Neural crest cell (in vitro differentiated cells): ENCODE results near the gene OR52N4. TPM values are rescaled to one million over a fixed set of nuclear protein-coding genes. Genes with fewer than 3 reads are reported as not detected.
"Not testable (repeated sequence)": the region's sequence is repeated elsewhere in the genome, so short reads cannot be mapped to it uniquely, and the experiment has no call there.

Experiments
- DNase-seq: peaks from one replicate; pipeline ENCODE4 v3.0.0; 2021; ENCODE audit warnings: low read depth, mixed read lengths, low spot score
- H3K27ac Mint-ChIP-seq: one replicate; pipeline ENCODE4 v1.8.0; 2021; ENCODE audit warnings: mild to moderate bottlenecking, mixed read lengths; ENCODE audit not compliant: unreplicated experiment
- H3K27me3 Mint-ChIP-seq: 2 replicates; pipeline ENCODE4 v1.8.0; 2021; ENCODE audit warnings: low read depth, mild to moderate bottlenecking, mixed read lengths
- H3K36me3 Mint-ChIP-seq: 2 replicates; pipeline ENCODE4 v1.8.0; 2021; ENCODE audit warnings: low read depth, mild to moderate bottlenecking, mixed read lengths
- H3K4me1 Mint-ChIP-seq: 2 replicates; pipeline ENCODE4 v1.8.0; 2021; ENCODE audit warnings: mixed read lengths
- H3K4me3 Mint-ChIP-seq: one replicate; pipeline ENCODE4 v1.8.0; 2021; ENCODE audit warnings: mild to moderate bottlenecking, mixed read lengths
- H3K9me3 Mint-ChIP-seq: 2 replicates; pipeline ENCODE4 v1.8.0; 2021; ENCODE audit warnings: mixed read lengths
- long read RNA-seq: library from polyadenylated mRNA; unstranded; transcript quantifications from one replicate; pipeline ENCODE4 v2.0.0, GENCODE V29; 2020
- total RNA-seq: library from RNA; stranded (reverse); gene quantifications from 2 replicates; pipeline ENCODE4 v1.2.1, GENCODE V29; 2021
- TF ChIP-seq, protein P1 (sequence below): fragments of 200-600 bp; sonication (generic); conservative IDR thresholded peaks from 2 replicates; pipeline ENCODE4 v1.5.0; 2021; ENCODE audit warnings: antibody characterized with exemption, mild to moderate bottlenecking

The OR52N4 gene
- total RNA-seq: not detected in 2 replicates
- long read RNA-seq: 0 reads

DNA sequence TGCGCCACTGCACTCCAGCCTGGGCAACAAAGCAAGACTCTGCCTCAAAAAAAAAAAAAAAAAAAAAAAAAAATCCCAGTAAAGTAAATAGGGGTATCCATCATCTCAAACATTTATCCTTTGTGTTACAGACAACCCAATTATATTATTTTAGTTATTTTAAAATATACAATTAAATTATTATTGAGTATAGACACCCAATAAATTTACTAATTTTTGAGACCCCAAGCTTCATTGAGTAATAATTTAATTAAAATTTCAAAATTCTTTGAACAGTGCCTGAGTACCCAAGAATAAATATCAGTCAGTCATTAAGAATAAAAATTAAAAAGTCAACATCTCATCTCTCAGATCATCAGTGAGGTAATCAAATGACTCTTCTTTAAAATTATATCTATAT lies at the start of gene OR52N4:
TSS of gene OR52N4 (plus strand) at position 301 of the 400 bp plus-strand sequence. CDS start 498 bp downstream, outside the sequence.
- Mint-ChIP-seq H3K4me1 (no peaks in the 10 kb centered on the region), H3K27me3 (peaks cover 7% of the 10 kb centered on the region), H3K36me3 (no peaks in the 10 kb centered on the region), H3K4me3 (no peak within 1 kb of the TSS), H3K9me3 (no peaks in the 10 kb centered on the region), H3K27ac (no peak within 1 kb of the TSS)
- no peak for DNase-seq
- TF ChIP-seq, protein P1, sequence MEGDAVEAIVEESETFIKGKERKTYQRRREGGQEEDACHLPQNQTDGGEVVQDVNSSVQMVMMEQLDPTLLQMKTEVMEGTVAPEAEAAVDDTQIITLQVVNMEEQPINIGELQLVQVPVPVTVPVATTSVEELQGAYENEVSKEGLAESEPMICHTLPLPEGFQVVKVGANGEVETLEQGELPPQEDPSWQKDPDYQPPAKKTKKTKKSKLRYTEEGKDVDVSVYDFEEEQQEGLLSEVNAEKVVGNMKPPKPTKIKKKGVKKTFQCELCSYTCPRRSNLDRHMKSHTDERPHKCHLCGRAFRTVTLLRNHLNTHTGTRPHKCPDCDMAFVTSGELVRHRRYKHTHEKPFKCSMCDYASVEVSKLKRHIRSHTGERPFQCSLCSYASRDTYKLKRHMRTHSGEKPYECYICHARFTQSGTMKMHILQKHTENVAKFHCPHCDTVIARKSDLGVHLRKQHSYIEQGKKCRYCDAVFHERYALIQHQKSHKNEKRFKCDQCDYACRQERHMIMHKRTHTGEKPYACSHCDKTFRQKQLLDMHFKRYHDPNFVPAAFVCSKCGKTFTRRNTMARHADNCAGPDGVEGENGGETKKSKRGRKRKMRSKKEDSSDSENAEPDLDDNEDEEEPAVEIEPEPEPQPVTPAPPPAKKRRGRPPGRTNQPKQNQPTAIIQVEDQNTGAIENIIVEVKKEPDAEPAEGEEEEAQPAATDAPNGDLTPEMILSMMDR: no peak

DNA sequence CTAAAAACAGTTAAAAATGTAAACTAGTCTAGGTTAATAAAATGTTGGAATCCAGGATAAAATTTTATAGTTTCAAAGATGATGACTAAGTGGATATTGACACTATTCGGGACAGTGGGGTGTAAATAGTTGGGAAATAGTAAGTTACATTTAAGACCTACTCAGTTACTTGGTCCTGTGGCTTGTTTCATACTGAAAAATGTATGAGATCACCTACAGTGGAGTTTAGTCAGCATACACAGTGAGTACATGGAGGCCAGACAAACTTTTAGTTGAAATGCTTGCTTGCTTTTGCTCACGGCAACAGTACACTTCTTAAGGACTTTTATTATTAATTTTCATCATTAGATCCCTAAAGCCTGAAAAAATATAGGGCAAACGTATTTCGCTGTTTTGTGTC lies 48.4 kb upstream of the OR52N4 start:
- TF ChIP-seq, protein P1: no peak
- Mint-ChIP-seq H3K36me3 (no peaks in the 10 kb centered on the region), H3K27me3 (no peaks in the 10 kb centered on the region), H3K4me1 (no peaks in the 10 kb centered on the region), H3K4me3 (no peak overlapping the region), H3K9me3 (no peaks in the 10 kb centered on the region), H3K27ac (no peak overlapping the region)
- no peak for DNase-seq

- no peaks in the 10 kb centered on the region for H3K27me3 Mint-ChIP-seq
- no peaks in the 10 kb centered on the region for H3K36me3 Mint-ChIP-seq
- no peak overlapping the region for H3K4me3 Mint-ChIP-seq
- H3K4me1 Mint-ChIP-seq: no peaks in the 10 kb centered on the region
- TF ChIP-seq, protein P1: peak; percentile 64
- no peaks in the 10 kb centered on the region for H3K9me3 Mint-ChIP-seq
- DNase-seq: no peak
- H3K27ac Mint-ChIP-seq: no peak overlapping the region
These were observed 41.5 kb upstream of the OR52N4 start for GRCh38 chr11:5712507-5712906.

GRCh38 chr11:5713695-5714094 lies 40.3 kb upstream of the OR52N4 start:
- Mint-ChIP-seq H3K27me3 (no peaks in the 10 kb centered on the region), H3K4me1 (no peaks in the 10 kb centered on the region), H3K36me3 (no peaks in the 10 kb centered on the region), H3K4me3 (no peak overlapping the region), H3K9me3 (no peaks in the 10 kb centered on the region), H3K27ac (no peak overlapping the region)
- no peak for DNase-seq
- TF ChIP-seq, protein P1: no peak

GRCh38 chr11:5716518-5716917 lies 37.5 kb upstream of the OR52N4 start:
- not testable (repeated sequence) for H3K27me3 Mint-ChIP-seq, DNase-seq, H3K36me3 Mint-ChIP-seq, H3K9me3 Mint-ChIP-seq, H3K4me3 Mint-ChIP-seq, H3K4me1 Mint-ChIP-seq, H3K27ac Mint-ChIP-seq

GRCh38 chr11:5719703-5720495 lies 34.1 kb upstream of the OR52N4 start:
- no peaks in the 10 kb centered on the region for H3K36me3 Mint-ChIP-seq
- no peak for DNase-seq
- peaks cover 4% of the 10 kb centered on the region for H3K9me3 Mint-ChIP-seq
- H3K4me1 Mint-ChIP-seq: no peaks in the 10 kb centered on the region
- H3K27me3 Mint-ChIP-seq: peaks cover 12% of the 10 kb centered on the region
- TF ChIP-seq, protein P1: no peak
- H3K27ac Mint-ChIP-seq: no peak overlapping the region
- H3K4me3 Mint-ChIP-seq: no peak overlapping the region
